ENCODE results near the gene SCN9A.

DNA sequence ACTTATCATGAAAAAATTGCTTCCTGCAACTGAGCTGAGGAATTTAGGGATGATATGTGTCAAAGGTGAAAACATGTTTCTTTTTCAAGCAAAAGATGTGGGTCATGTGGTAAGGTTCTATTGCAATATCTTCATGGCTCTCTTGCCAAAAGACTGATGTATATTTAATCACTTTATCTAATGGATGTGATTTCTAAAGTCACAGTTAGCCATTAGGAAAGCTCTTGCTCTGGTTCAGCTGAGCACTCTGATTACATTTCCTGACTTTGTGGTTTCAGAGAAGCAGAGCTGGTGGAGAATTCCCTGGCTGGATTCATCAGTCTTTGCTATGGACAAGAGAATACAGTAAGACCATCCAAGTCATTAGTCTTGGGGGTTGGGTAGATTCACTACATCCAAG is 24.4 kb downstream of the SCN9A start:
- TF ChIP-seq, protein P1, sequence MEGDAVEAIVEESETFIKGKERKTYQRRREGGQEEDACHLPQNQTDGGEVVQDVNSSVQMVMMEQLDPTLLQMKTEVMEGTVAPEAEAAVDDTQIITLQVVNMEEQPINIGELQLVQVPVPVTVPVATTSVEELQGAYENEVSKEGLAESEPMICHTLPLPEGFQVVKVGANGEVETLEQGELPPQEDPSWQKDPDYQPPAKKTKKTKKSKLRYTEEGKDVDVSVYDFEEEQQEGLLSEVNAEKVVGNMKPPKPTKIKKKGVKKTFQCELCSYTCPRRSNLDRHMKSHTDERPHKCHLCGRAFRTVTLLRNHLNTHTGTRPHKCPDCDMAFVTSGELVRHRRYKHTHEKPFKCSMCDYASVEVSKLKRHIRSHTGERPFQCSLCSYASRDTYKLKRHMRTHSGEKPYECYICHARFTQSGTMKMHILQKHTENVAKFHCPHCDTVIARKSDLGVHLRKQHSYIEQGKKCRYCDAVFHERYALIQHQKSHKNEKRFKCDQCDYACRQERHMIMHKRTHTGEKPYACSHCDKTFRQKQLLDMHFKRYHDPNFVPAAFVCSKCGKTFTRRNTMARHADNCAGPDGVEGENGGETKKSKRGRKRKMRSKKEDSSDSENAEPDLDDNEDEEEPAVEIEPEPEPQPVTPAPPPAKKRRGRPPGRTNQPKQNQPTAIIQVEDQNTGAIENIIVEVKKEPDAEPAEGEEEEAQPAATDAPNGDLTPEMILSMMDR (IDR thresholded peaks at IDR 0.05; ENCODE audit: low read depth, low read length, poor library complexity, severe bottlenecking): no peak
- TF ChIP-seq EZH2phosphoT487 (IDR thresholded peaks at IDR 0.05; ENCODE audit: borderline replicate concordance, low read length): no peak
